SK-N-SH (cell line): ENCODE results near the gene NR2F1.

Experiments used
- CHD2 ChIP-seq: fragments of 150-350 bp; IDR thresholded peaks from 2 replicates; pipeline ENCODE4 v1.6.1; 2018; ENCODE audit warnings: low read length; ENCODE audit not compliant: partially characterized antibody
- CTCF ChIP-seq: fragments of 200-600 bp; sonication (generic); IDR thresholded peaks from 2 replicates; pipeline ENCODE4 v1.6.1; 2017; ENCODE audit warnings: antibody characterized with exemption, mild to moderate bottlenecking, moderate library complexity
- EZH2phosphoT487 ChIP-seq: fragments of 200-600 bp; sonication (generic); IDR thresholded peaks from 2 replicates; pipeline ENCODE4 v1.6.1; 2017; ENCODE audit warnings: low read depth, mixed run types, mild to moderate bottlenecking, antibody characterized with exemption, moderate library complexity, borderline replicate concordance
- MAX ChIP-seq: IDR thresholded peaks from 2 replicates; pipeline ENCODE4 v1.4.0; 2012; ENCODE audit warnings: low read depth
- NRF1 ChIP-seq: IDR thresholded peaks from 2 replicates; pipeline ENCODE4 v1.6.1; 2012; ENCODE audit warnings: low read depth, mild to moderate bottlenecking, low read length
- POLR2AphosphoS5 ChIP-seq: IDR thresholded peaks from 2 replicates; pipeline ENCODE4 v1.6.1; 2012; ENCODE audit warnings: low read depth, low read length
- REST ChIP-seq: IDR thresholded peaks from 2 replicates; pipeline ENCODE4 v1.6.1; 2012; ENCODE audit warnings: mild to moderate bottlenecking, low read depth, low read length, moderate library complexity
- SIN3A ChIP-seq: IDR thresholded peaks from 2 replicates; pipeline ENCODE4 v1.6.1; 2012; ENCODE audit warnings: low read depth, mild to moderate bottlenecking, low read length, moderate library complexity, borderline replicate concordance
- SMC3 ChIP-seq: IDR thresholded peaks from 2 replicates; pipeline ENCODE4 v1.6.1; 2012; ENCODE audit warnings: low read depth, low read length, improper control_type of control experiment
- YY1 ChIP-seq: IDR thresholded peaks from 2 replicates; pipeline ENCODE4 v1.4.0; 2012; ENCODE audit warnings: low read depth, mild to moderate bottlenecking

- TF ChIP-seq REST: no peak
- TF ChIP-seq EZH2phosphoT487: no peak
- no peak for TF ChIP-seq NRF1
- no peak for TF ChIP-seq CTCF
- no peak for TF ChIP-seq POLR2AphosphoS5
- TF ChIP-seq YY1: no peak
- no peak for TF ChIP-seq CHD2
- TF ChIP-seq SMC3: no peak
- no peak for TF ChIP-seq MAX
- TF ChIP-seq SIN3A: no peak
Observed at GRCh38 chr5:93571114-93571949, 11.7 kb upstream of the NR2F1 start.
